Measurements from ENCODE around the gene SLC22A16.
"Not testable (repeated sequence)": the region's sequence is repeated elsewhere in the genome, so short reads cannot be mapped to it uniquely, and the experiment has no call there.

The SLC22A16 gene

DNA sequence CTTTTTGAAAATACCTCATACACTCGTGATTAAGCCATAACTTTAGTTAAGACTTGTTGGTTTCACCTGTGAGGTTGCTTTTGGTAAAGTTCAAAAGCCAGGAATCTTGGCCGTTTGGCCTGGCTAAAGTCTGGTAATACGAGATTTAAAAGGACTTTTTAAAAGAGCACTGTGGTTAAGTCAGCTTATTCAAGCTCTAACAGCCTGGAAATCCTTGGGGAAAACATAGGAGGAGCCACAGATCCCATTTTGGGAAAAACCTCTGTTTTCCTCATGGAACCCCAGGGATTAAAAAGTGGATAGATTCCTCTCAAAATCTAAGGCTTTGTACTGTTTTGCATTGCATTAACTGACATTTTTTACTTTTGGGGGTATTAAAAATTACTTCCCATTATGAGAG, 13.7 kb upstream of the SLC22A16 start:
- no peak for FAIRE-seq

DNA sequence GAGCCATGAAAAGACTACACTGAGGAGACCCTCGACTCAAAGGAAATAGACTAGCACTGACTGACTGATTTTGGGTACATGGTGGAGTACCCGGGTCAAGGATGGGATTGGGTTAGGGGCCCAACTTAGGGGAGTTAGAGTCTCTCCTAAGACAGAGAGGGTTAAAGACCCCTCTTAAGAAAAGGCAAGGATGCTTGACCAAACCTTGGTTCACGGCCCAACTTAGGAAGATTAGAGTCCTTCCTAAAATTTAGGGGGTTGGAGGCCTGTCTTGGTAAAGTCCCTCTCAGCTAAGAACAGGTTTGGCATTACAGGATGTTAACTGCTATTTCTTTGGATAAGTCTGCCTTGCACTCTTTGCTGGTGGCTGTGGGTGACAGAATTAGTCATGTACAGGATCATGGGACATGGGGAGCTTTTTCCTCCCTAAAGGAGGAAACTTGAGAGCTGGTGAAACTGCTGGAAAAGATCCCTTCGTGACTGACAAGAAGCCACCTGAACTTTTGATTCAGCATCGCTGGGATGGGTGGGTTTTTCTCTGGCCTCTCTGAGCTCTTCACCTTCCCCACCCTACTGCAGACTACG, 12.3 kb upstream of the SLC22A16 start:
- no peak for FAIRE-seq

DNA sequence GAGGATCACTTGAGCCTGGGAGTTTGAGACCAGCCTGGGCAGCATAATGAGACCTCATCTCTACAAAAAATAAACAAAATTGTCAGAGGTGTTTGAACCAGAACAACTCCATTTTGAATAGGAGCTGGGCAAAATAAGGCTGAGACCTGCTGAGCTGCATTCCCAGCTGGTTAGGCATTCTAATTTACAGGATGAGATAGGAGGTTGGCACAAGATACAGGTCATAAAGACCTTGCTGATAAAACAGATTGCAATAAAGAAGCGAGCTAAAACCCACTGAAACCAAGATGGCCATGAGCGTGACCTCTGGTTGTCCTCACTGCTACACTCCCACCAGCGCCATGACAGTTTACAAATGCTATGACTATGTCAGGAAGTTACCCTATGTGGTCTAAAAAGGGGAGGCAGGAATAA, 11.6 kb upstream of the SLC22A16 start:
- not testable (repeated sequence) for FAIRE-seq

DNA sequence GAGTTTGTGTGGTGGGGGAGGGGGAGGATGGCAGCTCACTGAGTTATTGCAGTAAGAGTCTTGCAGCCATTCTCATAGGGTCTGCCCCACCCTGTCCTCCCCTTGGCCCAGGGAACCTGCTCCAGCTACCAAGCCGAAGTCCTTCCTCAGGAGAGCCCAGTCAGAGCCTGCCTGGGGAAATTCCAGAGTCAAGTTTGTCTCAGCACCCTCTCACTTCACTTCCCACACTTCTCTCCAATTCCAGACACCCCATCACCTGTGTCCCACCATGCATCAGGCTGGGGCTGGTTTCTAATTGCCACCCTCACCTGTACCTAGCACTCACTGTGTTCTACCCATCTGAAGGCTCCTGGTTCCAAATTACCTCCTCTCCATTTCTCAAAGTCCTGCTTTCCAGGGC, 10.3 kb upstream of the SLC22A16 start:
- FAIRE-seq: no peak

- no peak for FAIRE-seq
These were observed 9.1 kb upstream of the SLC22A16 start for GRCh38 chr6:110485491-110485890.

DNA sequence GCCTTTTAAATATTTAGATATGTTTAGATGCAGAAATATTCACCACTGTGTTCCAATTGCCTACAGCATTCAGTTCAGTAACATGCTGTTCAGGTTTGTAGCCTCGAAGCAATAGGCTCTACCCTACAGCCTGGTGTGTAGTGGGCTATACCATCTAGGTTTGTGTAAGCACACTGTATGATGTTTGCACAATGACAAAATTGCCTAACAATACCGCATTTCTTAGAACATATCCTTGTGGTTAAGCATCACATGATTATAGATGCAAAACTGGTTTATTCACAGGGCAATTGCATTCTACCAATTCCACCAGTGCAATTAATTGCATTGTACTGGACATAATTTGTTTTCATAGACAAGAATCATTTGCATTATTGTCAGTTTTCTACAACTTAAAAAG, 7.9 kb upstream of the SLC22A16 start:
- no peak for FAIRE-seq

GRCh38 chr6:110482774-110483400, 6.5 kb upstream of the SLC22A16 start:
- peak; percentile 45 for FAIRE-seq

- no peak for FAIRE-seq
These were observed 4.7 kb upstream of the SLC22A16 start for GRCh38 chr6:110481081-110481480.

- no peak for FAIRE-seq
These were observed 1.3 kb downstream of the SLC22A16 start for GRCh38 chr6:110475066-110475653.

DNA sequence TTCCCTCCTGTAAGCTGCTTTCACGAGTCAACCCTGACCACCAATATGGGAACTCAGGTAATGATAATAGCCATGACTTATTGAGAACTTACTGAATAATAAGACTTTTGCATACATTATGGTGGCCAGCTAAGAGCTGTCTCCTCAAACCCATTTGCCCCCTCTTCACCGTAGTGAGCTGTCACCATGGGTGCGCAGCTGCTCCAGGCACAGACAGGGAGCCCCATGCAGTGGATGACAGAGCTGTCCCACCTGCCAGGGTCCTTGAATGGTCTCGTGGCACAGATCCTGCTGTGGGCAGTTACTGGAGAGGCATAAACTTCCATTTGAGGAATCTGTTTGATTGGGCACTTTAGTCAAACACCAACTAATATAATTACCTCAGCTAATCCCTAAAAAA, 1.9 kb downstream of the SLC22A16 start:
- no peak for FAIRE-seq

- no peak for FAIRE-seq
These were observed 3.7 kb downstream of the SLC22A16 start for GRCh38 chr6:110472739-110473138.

DNA sequence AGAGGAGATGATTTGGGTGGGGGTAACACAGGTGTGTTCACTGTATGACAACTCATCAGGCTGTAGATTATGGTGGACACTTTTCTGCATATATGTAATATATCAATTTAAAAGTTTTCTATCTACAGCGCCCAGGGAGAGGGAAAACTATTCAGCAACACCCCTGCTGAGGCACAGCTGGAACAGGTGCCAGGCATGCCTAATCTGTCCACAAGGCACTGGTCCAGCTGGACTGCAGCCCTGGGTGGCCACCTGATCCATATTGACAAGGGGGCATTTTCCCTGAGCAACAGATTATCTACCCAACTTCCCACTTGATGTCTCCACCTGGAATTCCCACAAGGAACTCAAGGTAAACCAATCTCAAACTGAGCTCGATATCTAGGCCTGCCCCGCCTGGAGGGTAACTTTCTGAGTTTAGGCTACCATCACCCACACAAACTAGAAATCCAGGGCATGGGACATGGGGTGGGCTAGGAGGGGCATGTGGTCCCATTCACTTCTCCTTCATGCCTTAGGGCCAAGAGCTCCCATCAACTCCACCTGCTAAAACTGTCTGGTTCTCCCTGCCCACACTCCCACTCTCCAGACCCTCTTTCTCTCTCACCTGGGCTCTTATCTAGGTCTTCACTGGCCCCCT, 4.6 kb downstream of the SLC22A16 start:
- FAIRE-seq: no peak

GRCh38 chr6:110468731-110469130, 7.7 kb downstream of the SLC22A16 start:
- no peak for FAIRE-seq

DNA sequence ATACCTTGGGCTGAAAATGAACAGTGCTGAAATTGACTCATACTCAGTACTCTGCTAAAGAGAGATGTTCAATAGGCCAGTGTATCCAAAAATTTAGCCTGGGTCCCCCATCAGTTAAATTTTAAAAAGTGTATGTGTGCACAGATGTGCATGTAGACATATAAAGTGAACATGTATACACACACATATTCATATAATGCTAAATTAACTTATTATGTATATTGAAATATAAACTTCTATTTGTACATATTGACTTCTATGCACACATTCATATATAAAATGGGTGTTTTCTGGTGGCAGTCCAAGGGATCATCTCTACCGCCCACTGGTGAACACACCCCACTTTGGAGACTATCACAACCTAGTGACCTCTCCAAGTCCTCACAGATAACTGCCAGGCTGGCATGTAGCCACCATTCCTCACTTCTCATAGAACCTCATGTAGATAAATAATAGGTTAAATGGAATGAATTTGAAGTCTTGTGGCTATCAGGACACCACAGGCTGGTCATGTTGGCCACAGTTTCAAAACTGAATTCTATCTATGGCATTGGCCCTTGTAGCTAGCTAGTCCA, 8.8 kb downstream of the SLC22A16 start:
- FAIRE-seq: no peak

DNA sequence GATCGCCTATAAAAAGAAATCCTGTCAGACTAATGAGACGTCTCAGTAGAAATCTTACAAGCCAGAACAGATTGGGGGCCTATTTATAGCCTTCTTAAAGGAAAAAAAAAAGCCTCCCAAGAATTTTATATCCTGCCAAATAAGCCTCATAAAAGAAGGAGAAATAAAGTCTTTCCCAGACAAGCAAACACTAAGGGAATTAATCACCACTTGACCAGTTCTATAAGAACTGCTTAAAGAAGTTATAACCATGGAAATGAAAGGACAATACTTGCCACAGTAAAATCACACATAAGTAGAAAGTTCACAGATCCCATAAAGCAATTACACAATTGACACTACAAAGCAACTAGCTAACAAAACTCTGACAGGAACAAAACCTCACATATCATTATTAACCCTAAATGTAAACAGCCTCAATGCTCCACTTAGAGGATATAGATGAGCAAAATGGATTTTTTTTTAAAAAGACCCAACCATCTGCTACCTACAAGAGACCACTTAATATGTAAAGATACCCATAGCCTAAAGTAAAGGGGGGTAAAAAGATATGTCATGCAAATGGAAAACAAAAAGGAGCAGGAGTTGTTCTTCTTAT, 13.4 kb downstream of the SLC22A16 start:
- no peak for FAIRE-seq

DNA sequence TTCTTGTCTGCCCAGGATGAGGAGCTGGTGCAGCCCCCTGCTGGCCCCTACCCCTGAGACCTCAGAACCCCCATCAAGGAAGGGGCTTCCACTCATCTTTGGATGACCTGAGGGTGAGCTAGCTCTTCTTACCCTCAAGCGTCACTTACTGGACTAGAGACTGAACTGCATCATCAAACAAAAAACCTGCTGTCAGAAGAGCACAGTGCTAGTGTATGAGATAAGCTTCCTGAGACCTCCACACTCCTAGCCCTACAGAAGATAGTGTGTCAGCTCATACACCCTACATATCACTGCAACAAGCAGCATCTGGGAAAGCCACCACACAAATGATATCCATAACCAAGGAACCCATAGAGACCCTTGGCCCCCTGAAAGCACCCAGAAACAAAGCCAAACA, 15.0 kb downstream of the SLC22A16 start:
- FAIRE-seq: no peak

GRCh38 chr6:110459137-110459536, 17.3 kb downstream of the SLC22A16 start:
- FAIRE-seq: no peak

- no peak for FAIRE-seq
These were observed 17.9 kb downstream of the SLC22A16 start for GRCh38 chr6:110458476-110458875.

GRCh38 chr6:110457567-110458175, 18.7 kb downstream of the SLC22A16 start:
- peak; percentile 37 for FAIRE-seq

DNA sequence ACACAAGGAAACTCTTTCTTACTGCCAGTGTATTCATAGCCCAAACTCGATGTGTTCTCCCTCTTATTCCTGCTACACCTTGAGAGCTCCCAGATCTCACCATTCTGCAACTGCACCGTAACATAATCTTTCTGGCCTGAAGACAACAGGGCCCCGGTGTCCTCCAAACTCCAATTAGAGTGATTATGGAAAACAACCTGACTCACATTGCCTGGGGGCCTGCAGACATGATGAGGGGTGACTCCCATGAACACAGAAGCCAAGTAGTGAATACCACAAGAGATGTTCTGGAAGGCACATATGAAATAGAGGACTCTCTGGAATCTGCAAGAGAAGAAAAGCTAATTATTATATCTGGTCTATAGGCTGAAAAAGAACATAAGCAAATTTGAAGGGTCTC, 19.7 kb downstream of the SLC22A16 start:
- no peak for FAIRE-seq

- no peak for FAIRE-seq
These were observed 26.9 kb downstream of the SLC22A16 start for GRCh38 chr6:110449541-110449895.

- no peak for FAIRE-seq
These were observed 27.4 kb downstream of the SLC22A16 start for GRCh38 chr6:110448846-110449540.

Data from G401.6 (cell line).